Left ventricle myocardium inferior (tissue), 1 donor: ENCODE measurements around the gene ANKRD33B. TPM values are rescaled to one million over a fixed set of nuclear protein-coding genes. Genes with fewer than 3 reads are reported as not detected.

Experiments
- DNase-seq: peaks from one replicate; pipeline ENCODE4 v3.0.0-alpha.2; 2020
- H3K27ac ChIP-seq: fragments of 200-600 bp; replicated peaks from 2 replicates; pipeline ENCODE4 v1.8.0; 2021
- H3K27me3 ChIP-seq: fragments of 200-600 bp; 2 replicates; pipeline ENCODE4 v1.8.0; 2021; ENCODE audit warnings: low read depth
- H3K36me3 ChIP-seq: fragments of 200-600 bp; 2 replicates; pipeline ENCODE4 v1.8.0; 2021
- H3K4me1 ChIP-seq: fragments of 200-600 bp; 2 replicates; pipeline ENCODE4 v1.8.0; 2021
- H3K4me3 ChIP-seq: fragments of 200-600 bp; 2 replicates; pipeline ENCODE4 v1.8.0; 2021; ENCODE audit warnings: mild to moderate bottlenecking, moderate library complexity
- H3K9me3 ChIP-seq: fragments of 200-600 bp; replicated peaks from 2 replicates; pipeline ENCODE4 v1.8.0; 2021
- intact Hi-C: fragments of 100-400 bp; cut with micrococcal nuclease; formaldehyde crosslinking; loops from one replicate; pipeline ENCODE4 v1.11.0; 2022
- total RNA-seq: library from RNA; stranded (reverse); fragmentation: NEBNext Ultra II Directional; extraction: Animal tissue kit (Norgen Biotek cat#: 25700); gene quantifications from one replicate; pipeline ENCODE4 v1.2.1, GENCODE V29; 2021
- TF ChIP-seq, protein P1 (sequence below): fragments of 200-600 bp; IDR thresholded peaks from 2 replicates; pipeline ENCODE4 v1.8.0; 2021; ENCODE audit warnings: antibody characterized with exemption, mild to moderate bottlenecking, borderline replicate concordance
- donor health status: DM: no; HTN: yes; CAD: no; lungs with severe emphysema.

The ANKRD33B gene
- total RNA-seq, 1 donor from 2014 or later = 15.2 TPM

- H3K4me1 ChIP-seq = peaks cover 48% of the 10 kb centered on the region
- DNase-seq = no peak
Measured at GRCh38 chr5:10583663-10584572, 20.0 kb downstream of the ANKRD33B start.

DNA sequence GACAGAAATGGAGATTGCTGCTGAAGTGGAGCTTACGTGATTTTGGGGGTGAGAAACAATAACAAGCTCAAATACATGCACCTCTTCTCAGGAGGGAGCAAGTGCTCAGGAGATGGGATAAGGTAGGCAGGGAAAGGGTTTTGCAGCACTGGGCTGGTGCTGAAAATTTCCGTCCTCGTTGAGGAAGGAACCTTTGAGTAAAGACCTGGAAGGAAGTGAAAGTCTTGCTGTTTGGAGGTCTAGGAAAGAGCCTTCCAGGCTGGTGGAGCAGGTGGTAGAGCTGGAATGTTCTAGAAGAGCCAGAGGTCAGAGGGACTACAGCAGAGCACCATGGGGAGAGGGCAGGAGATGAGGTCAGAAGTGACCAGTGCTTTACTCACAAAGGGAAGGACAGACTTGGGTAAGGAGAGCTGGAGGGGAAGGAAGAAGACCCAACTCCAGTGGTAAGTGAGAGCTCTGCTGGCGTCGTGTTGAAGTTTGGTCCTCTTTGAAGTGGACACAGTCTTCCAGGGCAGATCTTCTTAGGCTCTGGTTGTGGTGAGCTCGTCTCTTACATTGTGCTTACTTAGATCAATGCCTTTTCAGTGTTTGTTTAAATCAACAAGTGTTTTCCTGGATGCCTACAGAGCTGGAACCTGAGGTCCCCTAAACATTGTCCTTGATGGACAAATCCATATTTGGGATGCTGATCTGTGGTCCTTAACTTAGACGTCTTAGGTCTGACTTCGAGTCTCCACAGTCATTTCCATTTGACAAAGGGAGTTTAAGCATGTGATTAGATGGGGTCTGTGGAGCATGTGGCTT lies 21.0 kb downstream of the ANKRD33B start:
- TF ChIP-seq, protein P1, sequence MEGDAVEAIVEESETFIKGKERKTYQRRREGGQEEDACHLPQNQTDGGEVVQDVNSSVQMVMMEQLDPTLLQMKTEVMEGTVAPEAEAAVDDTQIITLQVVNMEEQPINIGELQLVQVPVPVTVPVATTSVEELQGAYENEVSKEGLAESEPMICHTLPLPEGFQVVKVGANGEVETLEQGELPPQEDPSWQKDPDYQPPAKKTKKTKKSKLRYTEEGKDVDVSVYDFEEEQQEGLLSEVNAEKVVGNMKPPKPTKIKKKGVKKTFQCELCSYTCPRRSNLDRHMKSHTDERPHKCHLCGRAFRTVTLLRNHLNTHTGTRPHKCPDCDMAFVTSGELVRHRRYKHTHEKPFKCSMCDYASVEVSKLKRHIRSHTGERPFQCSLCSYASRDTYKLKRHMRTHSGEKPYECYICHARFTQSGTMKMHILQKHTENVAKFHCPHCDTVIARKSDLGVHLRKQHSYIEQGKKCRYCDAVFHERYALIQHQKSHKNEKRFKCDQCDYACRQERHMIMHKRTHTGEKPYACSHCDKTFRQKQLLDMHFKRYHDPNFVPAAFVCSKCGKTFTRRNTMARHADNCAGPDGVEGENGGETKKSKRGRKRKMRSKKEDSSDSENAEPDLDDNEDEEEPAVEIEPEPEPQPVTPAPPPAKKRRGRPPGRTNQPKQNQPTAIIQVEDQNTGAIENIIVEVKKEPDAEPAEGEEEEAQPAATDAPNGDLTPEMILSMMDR = no peak
- H3K27ac ChIP-seq = no peak overlapping the region
- intact Hi-C loops = no loop called here
- H3K36me3 ChIP-seq = no peaks in the 10 kb centered on the region
- no peak for DNase-seq
- no peaks in the 10 kb centered on the region for H3K27me3 ChIP-seq
- no peaks in the 10 kb centered on the region for H3K9me3 ChIP-seq
- H3K4me3 ChIP-seq = no peak overlapping the region
- peaks cover 51% of the 10 kb centered on the region for H3K4me1 ChIP-seq

More at GRCh38 chr5:10583663-10584572, 20.0 kb downstream of the ANKRD33B start:
- H3K27ac ChIP-seq = peak overlapping the region; percentile 11
- H3K9me3 ChIP-seq = no peaks in the 10 kb centered on the region
- H3K27me3 ChIP-seq = no peaks in the 10 kb centered on the region
- TF ChIP-seq, protein P1 = no peak
- intact Hi-C loops = no loop called here
- H3K4me3 ChIP-seq = no peak overlapping the region
- no peaks in the 10 kb centered on the region for H3K36me3 ChIP-seq

DNA sequence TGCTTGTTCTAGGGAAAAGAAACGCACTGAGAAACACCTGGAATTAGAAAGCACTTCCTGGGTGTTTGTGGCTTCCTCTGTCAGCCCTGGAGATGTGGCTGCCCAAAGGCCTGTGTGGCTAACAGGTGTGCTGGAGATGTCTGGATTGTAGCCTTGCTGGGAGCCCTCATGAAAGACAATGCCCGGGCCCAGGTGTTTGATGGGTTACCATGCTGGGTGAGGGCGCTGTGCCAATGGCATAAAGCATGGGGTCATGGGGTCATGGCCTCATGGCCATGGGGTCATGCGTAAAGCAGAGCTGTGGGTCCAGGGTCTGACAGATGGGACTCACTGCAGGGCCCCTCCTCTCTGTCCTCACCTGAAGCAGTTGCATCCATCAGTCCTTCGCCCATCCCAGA lies 21.6 kb downstream of the ANKRD33B start:
- no peaks in the 10 kb centered on the region for H3K27me3 ChIP-seq
- no peak overlapping the region for H3K27ac ChIP-seq
- peaks cover 57% of the 10 kb centered on the region for H3K4me1 ChIP-seq
- no peaks in the 10 kb centered on the region for H3K9me3 ChIP-seq
- no peak overlapping the region for H3K4me3 ChIP-seq
- no peak for DNase-seq
- TF ChIP-seq, protein P1 = no peak
- intact Hi-C loops = no loop called here
- no peaks in the 10 kb centered on the region for H3K36me3 ChIP-seq

- TF ChIP-seq, protein P1 = no peak
- Histone ChIP-seq H3K36me3 (no peaks in the 10 kb centered on the region), H3K4me3 (no peak overlapping the region), H3K9me3 (no peaks in the 10 kb centered on the region), H3K27ac (no peak overlapping the region), H3K4me1 (peaks cover 60% of the 10 kb centered on the region), H3K27me3 (no peaks in the 10 kb centered on the region)
- intact Hi-C loops = no loop called here
- no peak for DNase-seq
Measured at GRCh38 chr5:10586008-10586407, 22.1 kb downstream of the ANKRD33B start.

DNA sequence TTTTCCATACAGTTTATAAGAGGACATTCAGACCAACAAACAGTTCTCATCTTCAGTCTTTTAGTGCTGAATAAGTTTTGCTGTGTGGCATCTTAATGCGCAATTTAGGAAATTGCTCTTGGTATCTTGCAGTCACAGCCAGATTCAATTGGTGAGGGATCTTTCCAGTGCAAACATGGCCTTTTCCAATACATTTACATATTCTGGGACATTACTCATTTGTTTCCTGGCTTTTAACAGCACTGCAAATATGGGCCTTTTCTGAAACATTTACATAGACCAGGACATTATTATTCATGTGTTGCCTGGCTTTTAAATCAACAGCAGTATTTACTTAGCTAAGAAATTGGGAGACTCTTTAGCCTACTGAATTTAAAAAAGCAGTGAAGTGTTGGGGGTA lies 22.7 kb downstream of the ANKRD33B start:
- intact Hi-C loops = no loop called here
- no peak overlapping the region for H3K4me3 ChIP-seq
- H3K36me3 ChIP-seq = no peaks in the 10 kb centered on the region
- no peaks in the 10 kb centered on the region for H3K27me3 ChIP-seq
- peaks cover 61% of the 10 kb centered on the region for H3K4me1 ChIP-seq
- no peaks in the 10 kb centered on the region for H3K9me3 ChIP-seq
- DNase-seq = no peak
- TF ChIP-seq, protein P1 = no peak
- no peak overlapping the region for H3K27ac ChIP-seq
